HepG2 (cell line): ENCODE results near the gene GAD1. TPM values are rescaled to one million over a fixed set of nuclear protein-coding genes. Genes with fewer than 3 reads are reported as not detected.

Experiments
- AGO1 ChIP-seq: fragments of 200-400 bp; formaldehyde crosslinking; IDR thresholded peaks from 2 replicates; pipeline ENCODE4 v1.6.1; 2017; ENCODE audit warnings: mild to moderate bottlenecking, low read depth, low read length, moderate library complexity; ENCODE audit not compliant: poor library complexity, severe bottlenecking
- BCL3 ChIP-seq: sonication (generic); formaldehyde crosslinking; IDR thresholded peaks from 2 replicates; pipeline ENCODE4 v1.5.1; 2020; ENCODE audit warnings: mild to moderate bottlenecking, missing genetic modification reagents, moderate library complexity
- ELF3 ChIP-seq: IDR thresholded peaks from 2 replicates; pipeline ENCODE4 v1.6.1; 2016; ENCODE audit warnings: missing genetic modification reagents, missing compliant biosample characterization
- EP300 ChIP-seq, 3 experiments: sonication (generic) in 1 of 3; formaldehyde crosslinking in 1 of 3; IDR thresholded peaks; 2 replicates each; pipeline versions ENCODE4 v1.5.1 to v1.6.1; 2011 to 2020; ENCODE audit warnings: low read depth in 2 of 3, low read length in 2 of 3, borderline replicate concordance in 1 of 3, improper control_type of control experiment in 1 of 3, mild to moderate bottlenecking in 1 of 3, missing genetic modification reagents in 1 of 3, moderate library complexity in 1 of 3
- HES4 ChIP-seq: sonication (generic); formaldehyde crosslinking; IDR thresholded peaks from 2 replicates; pipeline ENCODE4 v1.9.0; 2021; ENCODE audit warnings: mild to moderate bottlenecking, missing genetic modification reagents, borderline replicate concordance
- KMT2A ChIP-seq: sonication (generic); formaldehyde crosslinking; IDR thresholded peaks from 2 replicates; pipeline ENCODE4 v1.4.0; 2020; ENCODE audit warnings: missing genetic modification reagents
- MED1 ChIP-seq: sonication (generic); formaldehyde crosslinking; IDR thresholded peaks from 2 replicates; pipeline ENCODE4 v1.4.0; 2020; ENCODE audit warnings: missing genetic modification reagents
- MXD4 ChIP-seq: IDR thresholded peaks from 2 replicates; pipeline ENCODE4 v1.6.1; 2016; ENCODE audit warnings: mild to moderate bottlenecking, missing biosample characterization, missing genetic modification reagents
- NFKBIZ ChIP-seq: IDR thresholded peaks from 2 replicates; pipeline ENCODE4 v1.6.1; 2018; ENCODE audit warnings: missing genetic modification reagents, missing compliant biosample characterization
- PAX8 ChIP-seq: sonication (generic); formaldehyde crosslinking; IDR thresholded peaks from 2 replicates; pipeline ENCODE4 v1.8.0; 2022; ENCODE audit warnings: mild to moderate bottlenecking, missing genetic modification reagents, borderline replicate concordance
- RAD21 ChIP-seq: fragments of 450-650 bp; formaldehyde crosslinking; IDR thresholded peaks from 2 replicates; pipeline ENCODE4 v1.5.0; 2020; ENCODE audit warnings: mild to moderate bottlenecking
- RERE ChIP-seq: IDR thresholded peaks from 2 replicates; pipeline ENCODE4 v1.6.1; 2016; ENCODE audit warnings: low read depth, missing genetic modification reagents, missing compliant biosample characterization
- YY1 ChIP-seq: IDR thresholded peaks from 2 replicates; pipeline ENCODE4 v1.6.1; 2011; ENCODE audit warnings: low read length, low read depth, moderate library complexity, mild to moderate bottlenecking; ENCODE audit not compliant: insufficient read depth, insufficient replicate concordance
- ZNF772 ChIP-seq: sonication (generic); formaldehyde crosslinking; IDR thresholded peaks from 2 replicates; pipeline ENCODE4 v1.5.0; 2020; ENCODE audit warnings: mild to moderate bottlenecking, missing genetic modification reagents
- polyA plus RNA-seq, 8 experiments: library from polyadenylated mRNA; depleted of rRNA in 3 of 8; stranded (reverse) in 7 of 8; unstranded in 1 of 8; fragments of >200 nt; fragmentation: Illumina TruSeq in 4 of 8; extraction: Trizol in 4 of 8; gene quantifications; 2 replicates each; pipeline versions ENCODE4 v1.2.1 to v1.2.3, GENCODE V29; 2011 to 2016; ENCODE audit warnings: low read depth in 4 of 8, missing spikeins in 1 of 8, mixed read lengths in 1 of 8; ENCODE audit not compliant: insufficient read depth in 1 of 8
- total RNA-seq, 5 experiments: library from RNA; depleted of rRNA; stranded (reverse); fragments of >200 nt; fragmentation: Illumina TruSeq; extraction: Trizol; gene quantifications; 2 replicates each; pipeline ENCODE4 v1.2.3, GENCODE V29; 2016; ENCODE audit warnings: low read depth in 1 of 5

The GAD1 gene
- total and polyA plus RNA-seq, 2 of the 13 experiments (the other 11 are each of a cell fraction or from before 2014, with no cell fraction given) = 0.09 to 0.13 TPM

- TF ChIP-seq ELF3 (CRISPR knock-in tag) (peak; percentile 45; the same call in 1 of the 2 replicates), MED1 (CRISPR knock-in tag) (0 out of 2 replicates have a peak, but pooled peaks have one; percentile 28), MXD4 (CRISPR knock-in tag) (peak; percentile 41), AGO1 (no peak), RAD21 (CRISPR knock-in tag) (peak; percentile 59), ZNF772 (peak; percentile 29; the same call in 1 of the 2 replicates), KMT2A (CRISPR knock-in tag) (0 out of 2 replicates have a peak, but pooled peaks have one; percentile 10), EP300 (IDR thresholded peaks at IDR 0.05; ENCODE audit: low read depth in 2 of 2, low read length in 2 of 2) (no peak), EP300 (CRISPR knock-in tag; IDR thresholded peaks at IDR 0.05; ENCODE audit: borderline replicate concordance) (no peak), PAX8 (CRISPR knock-in tag) (no peak), NFKBIZ (no peak), HES4 (CRISPR knock-in tag) (0 out of 2 replicates have a peak, but pooled peaks have one; percentile 72), RERE (CRISPR knock-in tag) (no peak), YY1 (peak; percentile 37), BCL3 (CRISPR knock-in tag) (peak; percentile 59; the same call in 1 of the 2 replicates)
These were observed 45.9 kb upstream of the GAD1 start (continued) for GRCh38 chr2:170770606-170771420.
